GM12891 (cell line): Measurements from ENCODE around the gene ENKD1. TPM values are rescaled to one million over a fixed set of nuclear protein-coding genes. Genes with fewer than 3 reads are reported as not detected.

ENCODE experiments used
- DNase-seq: peaks from one replicate; pipeline ENCODE4 v3.0.0; 2011; ENCODE audit warnings: low spot score; ENCODE audit not compliant: insufficient read length
- FAIRE-seq: peaks from 2 replicates; lab custom pipeline; 2011; peaks lifted over from hg19 to GRCh38; lab: Jason Lieb, UNC
- PAX5 ChIP-seq: IDR thresholded peaks from 2 replicates; pipeline ENCODE4 v1.6.1; 2011; ENCODE audit warnings: low read length, moderate library complexity, mild to moderate bottlenecking; ENCODE audit not compliant: insufficient read depth, severe bottlenecking
- POLR2A ChIP-seq: IDR thresholded peaks from 2 replicates; pipeline ENCODE4 v1.6.1; 2011; ENCODE audit warnings: low read depth, low read length, control low read depth
- POLR2AphosphoS5 ChIP-seq: IDR thresholded peaks from 2 replicates; pipeline ENCODE4 v1.6.1; 2011; ENCODE audit warnings: low read depth, low read length, control low read depth
- POU2F2 ChIP-seq: IDR thresholded peaks from 2 replicates; pipeline ENCODE4 v1.6.1; 2011; ENCODE audit warnings: low read depth, mild to moderate bottlenecking, control low read depth, low read length, moderate library complexity
- SPI1 ChIP-seq: IDR thresholded peaks from 2 replicates; pipeline ENCODE4 v1.6.1; 2011; ENCODE audit warnings: low read depth, low read length, control low read depth
- TAF1 ChIP-seq: IDR thresholded peaks from 2 replicates; pipeline ENCODE4 v1.6.1; 2011; ENCODE audit warnings: low read depth, low read length, control low read depth
- polyA plus RNA-seq: library from polyadenylated mRNA; unstranded; fragments of >200 nt; gene quantifications from one replicate; pipeline ENCODE4 v1.2.1, GENCODE V29; 2012; ENCODE audit warnings: low read depth, missing spikeins, inconsistent platforms; ENCODE audit not compliant: missing spikeins

Gene ENKD1
- 5.9 TPM for polyA plus RNA-seq

GRCh38 chr16:67666559-67667452 lies at the start of gene ENKD1, which contains the start of gene C16orf86:
Gene ENKD1, minus strand, starts transcription at chr16:67666750. Its CDS starts 308 bp downstream, at chr16:67666442.
Gene C16orf86, plus strand, starts transcription at chr16:67666814. Its CDS starts 157 bp downstream, at chr16:67666971.
- peak; percentile 94 for FAIRE-seq
- TF ChIP-seq POU2F2 = no peak
- no peak for TF ChIP-seq POLR2AphosphoS5
- TF ChIP-seq TAF1 = no peak
- TF ChIP-seq SPI1 = 0 out of 2 replicates have a peak, but pooled peaks have one; percentile 13
- TF ChIP-seq POLR2A = no peak
- peak; percentile 95 for TF ChIP-seq PAX5
- DNase-seq = peak; percentile 96

GRCh38 chr16:67716097-67716496 lies 49.5 kb upstream of the ENKD1 start:
- FAIRE-seq = no peak
- no peak for DNase-seq
- TF ChIP-seq TAF1 (no peak), POU2F2 (no peak), POLR2A (no peak), POLR2AphosphoS5 (no peak), SPI1 (no peak), PAX5 (no peak)

GRCh38 chr16:67714522-67714921 lies 48.0 kb upstream of the ENKD1 start:
- TF ChIP-seq SPI1 (peak; percentile 71), POLR2A (no peak), POU2F2 (no peak)
- FAIRE-seq (no peak), DNase-seq (no peak)

GRCh38 chr16:67713647-67714273 lies 47.2 kb upstream of the ENKD1 start:
- FAIRE-seq (no peak), DNase-seq (no peak)
- TF ChIP-seq POLR2A = no peak

GRCh38 chr16:67710607-67711006 lies 44.1 kb upstream of the ENKD1 start:
- FAIRE-seq = no peak
- TF ChIP-seq POLR2AphosphoS5 = no peak
- no peak for TF ChIP-seq SPI1
- no peak for TF ChIP-seq PAX5
- TF ChIP-seq POU2F2 = no peak
- TF ChIP-seq POLR2A = no peak
- TF ChIP-seq TAF1 = no peak

GRCh38 chr16:67709050-67709449 lies 42.5 kb upstream of the ENKD1 start:
- no peak for TF ChIP-seq POLR2AphosphoS5
- no peak for TF ChIP-seq POLR2A
- TF ChIP-seq POU2F2 = no peak
- no peak for TF ChIP-seq TAF1
- no peak for TF ChIP-seq SPI1
- no peak for TF ChIP-seq PAX5
- DNase-seq (no peak), FAIRE-seq (no peak)

More at GRCh38 chr16:67710607-67711006, 44.1 kb upstream of the ENKD1 start:
- DNase-seq = no peak

GRCh38 chr16:67708368-67708771 lies 41.8 kb upstream of the ENKD1 start:
- FAIRE-seq (no peak), DNase-seq (no peak)
- TF ChIP-seq POLR2A (no peak), POU2F2 (no peak), PAX5 (no peak), POLR2AphosphoS5 (no peak), TAF1 (no peak), SPI1 (no peak)

GRCh38 chr16:67707790-67708189 lies 41.2 kb upstream of the ENKD1 start:
- FAIRE-seq (no peak), DNase-seq (no peak)
- TF ChIP-seq TAF1 (no peak), POLR2AphosphoS5 (no peak), POLR2A (no peak), POU2F2 (no peak), PAX5 (no peak), SPI1 (no peak)

- no peak for DNase-seq
- TF ChIP-seq PAX5 = no peak
- TF ChIP-seq POLR2A = no peak
- no peak for TF ChIP-seq POLR2AphosphoS5
- TF ChIP-seq POU2F2 = no peak
- no peak for TF ChIP-seq TAF1
- no peak for TF ChIP-seq SPI1
- FAIRE-seq = no peak
Measured at GRCh38 chr16:67707210-67707609, 40.7 kb upstream of the ENKD1 start.

GRCh38 chr16:67704110-67704509 lies 37.6 kb upstream of the ENKD1 start:
- no peak for FAIRE-seq

More at GRCh38 chr16:67704110-67704509, 37.6 kb upstream of the ENKD1 start:
- no peak for TF ChIP-seq SPI1
- TF ChIP-seq POLR2AphosphoS5 = no peak
- no peak for DNase-seq
